ENCODE measurements around the gene KRABD2.

KRABD2 gene

DNA sequence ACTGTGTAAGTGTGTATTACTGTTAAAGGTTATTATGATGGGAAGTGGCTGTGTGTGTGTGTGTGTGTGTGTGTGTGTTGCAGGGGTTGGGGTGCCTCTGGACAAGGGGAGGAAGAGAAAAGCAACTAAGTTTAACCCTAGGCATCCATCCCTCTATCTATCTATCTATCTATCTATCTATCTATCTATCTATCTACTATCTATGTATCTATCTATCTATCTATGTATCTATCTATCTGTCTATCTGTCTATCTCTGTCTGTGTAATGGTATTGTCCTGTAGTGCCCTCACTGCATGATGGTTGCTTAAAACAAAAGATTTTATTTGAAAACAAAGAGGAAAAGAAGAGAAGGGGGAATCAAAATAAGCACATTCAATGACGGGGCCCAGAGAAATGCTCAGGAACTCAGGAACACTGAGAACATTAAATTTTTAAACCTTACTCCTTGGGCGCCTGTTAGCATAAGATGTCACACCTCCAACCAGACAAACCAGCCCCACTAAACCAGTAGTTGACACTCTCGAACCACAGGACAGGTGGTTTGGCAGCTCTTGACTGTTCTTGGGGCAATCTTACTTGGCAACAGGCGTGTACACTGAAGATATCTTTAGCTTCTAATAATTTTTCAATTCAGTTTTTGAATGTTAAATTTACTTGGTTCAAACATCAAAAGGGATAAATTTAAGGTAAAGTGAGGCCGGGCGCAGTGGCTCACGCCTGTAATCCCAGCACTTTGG lies 11.6 kb upstream of the KRABD2 start:
- H3K27ac Mint-ChIP-seq (ENCODE audit: unreplicated experiment): no peak overlapping the region

GRCh38 chr17:8386841-8387240 lies 10.3 kb upstream of the KRABD2 start:
- no peak for TF ChIP-seq CTCF (IDR thresholded peaks at IDR 0.05; ENCODE audit: partially characterized antibody, unreplicated experiment)
- Mint-ChIP-seq H3K9me3 (ENCODE audit: unreplicated experiment) (peaks cover 7% of the 10 kb centered on the region), H3K27me3 (ENCODE audit: unreplicated experiment) (peaks cover 8% of the 10 kb centered on the region), H3K4me3 (ENCODE audit: unreplicated experiment) (no peak overlapping the region), H3K27ac (ENCODE audit: unreplicated experiment) (no peak overlapping the region), H3K36me3 (ENCODE audit: unreplicated experiment) (no peaks in the 10 kb centered on the region), H3K4me1 (ENCODE audit: low read depth, unreplicated experiment) (peaks cover 4% of the 10 kb centered on the region)
- no peak for DNase-seq

More for the DNA sequence above, 11.6 kb upstream of the KRABD2 start:
- no peak for DNase-seq
- no peaks in the 10 kb centered on the region for H3K36me3 Mint-ChIP-seq (ENCODE audit: unreplicated experiment)
- H3K27me3 Mint-ChIP-seq (ENCODE audit: unreplicated experiment): peaks cover under 1% of the 10 kb centered on the region
- no peaks in the 10 kb centered on the region for H3K4me1 Mint-ChIP-seq (ENCODE audit: low read depth, unreplicated experiment)
- TF ChIP-seq CTCF (IDR thresholded peaks at IDR 0.05; ENCODE audit: partially characterized antibody, unreplicated experiment): no peak
- H3K4me3 Mint-ChIP-seq (ENCODE audit: unreplicated experiment): no peak overlapping the region
- peaks cover under 1% of the 10 kb centered on the region for H3K9me3 Mint-ChIP-seq (ENCODE audit: unreplicated experiment)

DNA sequence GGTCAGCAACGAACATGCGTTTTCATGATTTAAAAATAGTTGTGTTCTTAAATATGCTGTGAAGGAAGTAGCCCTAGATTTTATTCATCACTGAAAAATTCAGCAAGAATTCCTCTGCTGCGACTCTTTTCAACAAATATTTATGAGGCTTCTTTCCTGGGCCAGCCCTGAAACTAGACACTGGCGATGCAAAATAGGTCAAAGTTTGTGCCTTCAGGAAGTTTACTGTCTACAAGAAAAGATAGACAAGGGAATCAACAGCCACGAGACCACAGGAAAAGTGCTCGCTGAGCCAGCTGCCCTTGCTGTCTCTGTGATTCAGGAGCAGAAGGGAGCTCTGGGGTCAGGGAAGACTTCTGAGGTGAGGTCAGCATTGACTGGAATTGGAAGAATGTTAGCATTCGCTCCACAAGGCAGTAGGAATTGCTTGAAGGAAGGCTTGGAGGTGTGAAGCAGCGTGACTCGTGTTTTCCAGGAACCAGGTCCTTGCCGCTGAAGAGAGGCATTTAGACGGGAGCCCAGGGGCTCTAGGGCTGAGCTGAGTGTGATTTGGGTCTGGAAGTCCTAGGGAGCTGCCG lies 8.4 kb upstream of the KRABD2 start:
- Mint-ChIP-seq H3K4me3 (ENCODE audit: unreplicated experiment) (peak overlapping the region; percentile 92), H3K27me3 (ENCODE audit: unreplicated experiment) (peaks cover 8% of the 10 kb centered on the region), H3K9me3 (ENCODE audit: unreplicated experiment) (peaks cover 7% of the 10 kb centered on the region), H3K4me1 (ENCODE audit: low read depth, unreplicated experiment) (peaks cover 8% of the 10 kb centered on the region), H3K27ac (ENCODE audit: unreplicated experiment) (no peak overlapping the region), H3K36me3 (ENCODE audit: unreplicated experiment) (no peaks in the 10 kb centered on the region)
- no peak for DNase-seq
- TF ChIP-seq CTCF (IDR thresholded peaks at IDR 0.05; ENCODE audit: partially characterized antibody, unreplicated experiment): no peak

DNA sequence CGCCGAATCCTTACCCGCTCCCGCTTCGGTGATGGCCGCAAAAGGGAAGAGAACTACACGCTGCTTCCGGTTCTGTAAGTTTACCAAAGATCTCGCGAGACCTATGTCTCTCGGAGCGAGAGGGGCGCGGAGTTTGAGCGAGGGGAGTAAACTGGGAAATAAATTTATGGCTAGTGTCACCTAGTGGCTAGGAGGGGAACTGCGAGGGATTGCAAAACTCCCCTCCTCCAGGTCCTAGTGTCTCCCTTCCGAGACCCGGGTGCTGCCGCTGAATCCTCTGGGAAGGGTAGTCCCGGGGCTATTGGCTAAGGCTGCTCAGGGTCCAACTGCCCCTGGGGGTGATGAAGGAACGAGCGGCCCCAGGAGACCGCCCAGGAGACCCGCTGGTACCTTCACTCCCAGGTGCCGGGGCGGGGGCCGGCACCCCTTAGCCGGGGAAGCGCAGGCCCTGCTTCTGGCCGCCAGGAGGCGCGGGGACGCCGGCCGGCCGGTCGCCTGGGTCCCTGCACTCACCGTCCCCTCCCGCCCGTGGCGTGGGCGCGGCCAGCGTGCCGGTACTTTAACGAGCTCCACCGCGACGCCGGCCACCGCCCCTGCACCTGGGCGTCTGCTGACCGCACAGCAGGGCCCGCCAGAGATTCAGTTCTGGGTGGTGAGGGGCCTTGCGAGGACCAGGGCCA lies 6.8 kb upstream of the KRABD2 start, which contains the start of gene RPL26:
RPL26 (minus strand) TSS at position 51 of the 680 bp plus-strand sequence. CDS start 883 bp downstream, outside the sequence.
- H3K36me3 Mint-ChIP-seq (ENCODE audit: unreplicated experiment): no peaks in the 10 kb centered on the region
- H3K4me3 Mint-ChIP-seq (ENCODE audit: unreplicated experiment): peak within 1 kb of the TSS; percentile 99
- TF ChIP-seq CTCF (IDR thresholded peaks at IDR 0.05; ENCODE audit: partially characterized antibody, unreplicated experiment): peak; percentile 99
- H3K4me1 Mint-ChIP-seq (ENCODE audit: low read depth, unreplicated experiment): peaks cover 8% of the 10 kb centered on the region
- peaks cover 8% of the 10 kb centered on the region for H3K27me3 Mint-ChIP-seq (ENCODE audit: unreplicated experiment)
- H3K27ac Mint-ChIP-seq (ENCODE audit: unreplicated experiment): peak within 1 kb of the TSS; percentile 95
- peaks cover 7% of the 10 kb centered on the region for H3K9me3 Mint-ChIP-seq (ENCODE audit: unreplicated experiment)
- DNase-seq: peak; percentile 91

DNA sequence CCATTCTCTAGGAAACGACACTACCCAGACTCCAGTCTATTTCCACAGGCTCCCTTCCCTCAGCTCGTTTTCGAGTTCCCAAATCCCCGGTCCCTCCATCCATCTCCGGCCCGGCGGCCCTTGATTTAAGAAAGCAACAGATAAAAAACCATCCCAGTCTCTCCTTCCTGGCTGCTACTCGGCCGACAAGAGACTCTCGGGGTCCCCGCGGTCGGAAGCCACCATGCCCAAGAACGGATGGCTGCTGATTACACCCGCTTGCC lies 6.3 kb upstream of the KRABD2 start:
- peak overlapping the region; percentile 99 for H3K4me3 Mint-ChIP-seq (ENCODE audit: unreplicated experiment)
- DNase-seq: no peak
- H3K27ac Mint-ChIP-seq (ENCODE audit: unreplicated experiment): peak overlapping the region; percentile 95
- no peak for TF ChIP-seq CTCF (IDR thresholded peaks at IDR 0.05; ENCODE audit: partially characterized antibody, unreplicated experiment)
- H3K27me3 Mint-ChIP-seq (ENCODE audit: unreplicated experiment): peaks cover 8% of the 10 kb centered on the region
- H3K9me3 Mint-ChIP-seq (ENCODE audit: unreplicated experiment): peaks cover 7% of the 10 kb centered on the region
- H3K36me3 Mint-ChIP-seq (ENCODE audit: unreplicated experiment): no peaks in the 10 kb centered on the region
- peaks cover 8% of the 10 kb centered on the region for H3K4me1 Mint-ChIP-seq (ENCODE audit: low read depth, unreplicated experiment)
